Measurements from ENCODE around the gene EPC2.
A peak's percentile ranks its signal among the peaks of the same experiment; 100 is the strongest.
"Not testable (repeated sequence)": the region's sequence is repeated elsewhere in the genome, so short reads cannot be mapped to it uniquely, and the experiment has no call there.

The EPC2 gene

DNA sequence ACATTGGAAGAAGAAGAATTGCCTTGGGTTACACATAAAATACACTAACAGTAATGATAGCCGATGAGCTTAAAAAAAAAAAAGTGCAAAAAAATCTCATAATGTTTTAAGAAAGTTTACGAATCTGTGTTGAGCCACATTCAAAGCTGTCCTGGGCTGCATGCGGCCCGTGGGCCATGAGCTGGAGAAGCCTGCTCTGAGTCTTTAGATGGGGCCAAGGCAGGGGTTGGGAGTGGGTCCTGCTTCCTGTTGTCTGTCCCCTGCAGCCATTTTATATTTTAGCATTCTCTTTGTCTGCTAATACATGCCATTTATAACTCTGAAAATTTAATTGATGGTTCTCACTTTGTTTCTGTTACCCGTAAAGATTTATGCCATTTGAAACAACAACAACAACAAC is 93.2 kb downstream of the EPC2 start:
- DNase-seq = no peak

DNA sequence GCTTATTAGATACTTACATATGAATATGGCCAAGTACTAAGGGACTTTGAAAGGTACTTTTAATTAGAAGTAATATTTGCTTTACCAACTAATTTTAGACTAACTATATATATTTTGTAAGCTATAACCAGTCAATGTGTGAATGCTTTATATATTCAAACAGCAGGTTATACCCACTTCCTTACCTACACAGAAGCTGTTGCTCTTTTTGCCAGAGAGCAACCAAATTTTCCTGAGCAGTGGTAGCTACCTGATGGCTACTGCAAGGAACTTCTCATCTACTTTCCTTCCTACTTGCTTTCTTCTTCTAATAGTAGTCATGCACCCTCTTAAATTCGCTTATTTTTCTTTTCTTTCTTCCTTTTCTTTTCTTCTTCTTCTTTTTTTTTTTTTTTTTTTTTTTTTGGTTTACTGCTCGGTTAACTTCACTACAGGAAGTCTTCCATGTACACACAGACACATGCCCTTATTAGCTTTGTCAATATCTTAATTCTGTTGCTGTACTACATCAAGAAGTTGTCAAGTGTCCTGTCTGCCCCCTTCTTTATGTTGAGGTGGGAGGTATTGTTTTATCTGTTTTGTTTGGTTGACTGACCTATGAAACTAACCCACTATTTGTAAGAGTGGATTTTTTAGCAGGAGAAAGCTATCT is 95.0 kb downstream of the EPC2 start:
- no peak for DNase-seq

DNA sequence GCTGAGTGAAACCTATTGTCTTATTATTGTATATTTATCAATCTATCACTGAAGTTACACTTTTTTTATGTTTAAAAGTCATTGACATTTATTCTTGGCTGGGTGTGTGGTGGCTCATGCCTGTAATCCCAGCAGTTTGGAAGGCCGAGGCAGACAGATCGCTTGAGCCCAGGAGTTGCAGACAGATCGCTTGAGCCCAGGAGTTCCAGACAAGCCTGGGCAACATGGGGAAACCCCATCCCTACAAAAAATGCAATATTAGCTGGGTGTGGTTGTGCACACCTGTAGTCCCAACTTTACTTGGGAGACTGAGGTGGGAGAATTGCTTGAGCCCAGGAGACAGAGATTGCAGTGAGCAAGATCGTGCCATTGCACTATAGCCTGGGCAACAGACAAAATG is 97.8 kb downstream of the EPC2 start:
- no peak for DNase-seq

DNA sequence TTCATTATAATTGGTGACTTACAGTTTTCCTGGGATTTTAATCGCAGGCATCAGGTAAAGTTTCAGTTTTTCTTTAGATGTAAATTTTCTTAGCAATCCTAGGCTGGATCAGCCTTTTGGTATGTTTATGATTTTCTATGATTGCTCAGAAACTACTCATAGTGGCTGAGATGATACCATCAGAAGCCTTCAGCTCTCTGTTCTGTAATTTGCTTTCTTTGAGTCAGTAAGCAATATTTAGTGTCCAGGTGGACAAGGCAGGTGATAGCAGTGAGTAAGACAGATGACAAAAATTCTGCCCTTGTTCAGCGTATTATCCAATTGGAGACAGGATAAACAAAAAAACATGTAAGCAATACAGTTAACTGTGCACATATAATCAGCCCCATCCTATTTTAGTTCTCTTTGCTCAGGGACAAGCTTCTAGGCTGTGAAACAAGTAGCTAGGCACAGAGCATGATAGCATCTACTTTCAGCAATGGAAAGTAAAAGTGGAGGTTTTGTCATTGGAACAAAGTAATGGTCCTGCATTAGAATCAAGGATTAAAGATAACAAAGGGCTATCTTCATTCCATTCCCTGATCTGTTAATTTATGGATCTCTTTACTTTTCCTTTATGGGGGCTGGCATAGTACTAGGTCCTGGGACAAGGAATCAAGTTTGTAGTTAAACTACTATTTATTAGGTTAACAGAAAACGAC is 100.8 kb downstream of the EPC2 start:
- no peak for DNase-seq

DNA sequence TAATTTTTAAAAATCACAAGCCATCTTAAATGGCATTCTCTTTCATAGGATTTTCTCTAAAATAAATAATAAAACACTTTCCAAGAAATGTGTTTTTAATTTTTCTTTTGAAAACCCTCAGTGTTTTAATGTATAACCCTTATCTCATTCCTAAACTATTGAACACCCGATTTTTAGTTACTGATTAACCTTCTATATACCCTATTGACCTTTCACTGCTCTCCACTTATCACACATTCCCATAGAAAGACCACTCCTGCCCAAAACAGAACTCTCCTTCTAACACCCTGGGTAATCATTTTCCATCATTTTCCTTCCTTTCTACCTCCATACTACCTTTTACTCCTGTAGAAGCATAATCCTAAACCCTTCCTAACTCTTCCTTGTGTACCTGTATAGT is 102.4 kb downstream of the EPC2 start:
- no peak for DNase-seq

DNA sequence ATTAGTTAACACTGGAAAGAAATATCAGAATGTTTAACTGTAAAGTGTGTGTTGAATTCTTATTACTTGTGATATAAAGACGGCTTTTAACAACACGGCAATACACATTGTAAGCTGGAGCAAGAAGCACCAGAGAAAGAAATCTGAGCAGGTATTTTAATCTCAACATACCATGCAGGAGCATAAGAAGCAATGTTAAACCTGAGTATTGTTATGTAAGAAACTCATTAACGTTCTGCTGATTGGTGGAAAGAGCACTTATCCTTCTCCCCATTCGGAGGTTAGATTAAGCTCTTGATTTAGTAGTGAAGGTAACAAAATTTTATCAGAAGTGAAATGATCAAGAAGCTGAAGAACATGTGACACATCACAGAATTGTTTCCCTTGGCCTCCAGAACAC is 107.4 kb downstream of the EPC2 start:
- DNase-seq = no peak

DNA sequence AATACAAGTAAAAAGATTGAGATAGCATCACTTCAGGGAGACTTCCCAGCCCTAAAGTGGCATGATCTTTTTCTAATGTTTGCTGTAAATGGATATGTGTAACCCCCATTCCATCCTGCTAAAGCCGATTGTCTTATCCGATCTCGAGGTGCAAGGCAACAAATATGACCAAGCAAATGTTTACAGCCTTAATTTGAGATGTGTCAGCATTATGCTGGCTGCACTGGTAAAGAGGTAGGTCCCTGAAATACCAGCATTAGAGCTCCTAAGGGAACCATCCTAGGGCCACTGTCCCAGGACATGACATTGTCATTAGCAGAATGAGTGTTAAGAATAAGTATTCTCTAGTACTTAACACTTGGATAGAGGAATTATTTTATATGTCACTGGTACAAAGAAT is 108.4 kb downstream of the EPC2 start:
- DNase-seq = no peak

DNA sequence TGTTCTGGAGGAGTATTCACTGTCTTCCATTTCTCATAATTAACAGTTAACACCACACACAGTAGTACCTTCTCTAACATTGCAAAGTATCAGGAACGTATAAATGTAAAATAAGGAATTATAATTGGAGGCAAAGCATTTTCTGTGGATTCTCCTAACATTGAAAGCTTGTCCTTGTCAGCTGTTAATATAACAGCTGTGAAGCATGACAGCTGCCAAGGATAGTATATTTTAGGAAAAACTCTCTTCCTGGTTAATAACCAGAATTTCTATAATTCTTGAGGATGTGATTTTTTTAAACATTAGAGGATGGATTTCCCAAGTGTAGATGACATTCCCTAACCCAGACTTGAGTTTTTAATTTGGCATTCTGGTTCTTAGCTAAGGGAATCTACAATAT is 110.3 kb downstream of the EPC2 start:
- no peak for DNase-seq

DNA sequence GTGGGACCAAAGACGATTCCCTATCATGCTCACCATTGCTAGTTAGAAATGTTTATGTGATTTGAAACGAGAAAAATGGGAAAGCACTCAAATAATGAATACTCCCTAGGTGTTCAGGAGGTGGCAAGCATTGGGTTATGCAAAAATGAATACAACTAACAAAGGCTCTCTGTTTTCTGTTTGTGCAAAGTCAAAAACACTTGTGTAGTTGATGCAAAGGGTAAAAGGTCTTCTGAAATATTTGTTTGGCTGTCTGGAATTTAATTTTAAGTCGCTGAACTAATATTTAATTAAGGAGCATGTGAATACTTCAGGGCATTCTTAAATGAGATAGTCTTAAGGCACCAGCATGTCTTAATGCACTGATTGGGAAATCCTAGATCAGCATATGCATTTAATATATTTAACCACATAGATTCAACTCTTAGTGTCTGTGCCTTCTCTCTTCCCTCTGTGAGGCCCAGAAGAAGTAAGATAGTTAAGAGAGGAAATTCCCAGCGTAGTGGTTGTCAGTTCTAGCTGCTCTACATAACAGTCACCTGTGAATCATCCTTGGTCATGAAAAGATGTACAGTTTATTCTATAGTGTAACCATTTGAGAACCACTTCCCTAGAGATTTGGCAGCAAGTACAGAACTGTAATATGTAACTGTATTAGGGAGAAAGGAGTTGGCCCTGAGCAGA is 111.9 kb downstream of the EPC2 start:
- peak; percentile 73 for DNase-seq

DNA sequence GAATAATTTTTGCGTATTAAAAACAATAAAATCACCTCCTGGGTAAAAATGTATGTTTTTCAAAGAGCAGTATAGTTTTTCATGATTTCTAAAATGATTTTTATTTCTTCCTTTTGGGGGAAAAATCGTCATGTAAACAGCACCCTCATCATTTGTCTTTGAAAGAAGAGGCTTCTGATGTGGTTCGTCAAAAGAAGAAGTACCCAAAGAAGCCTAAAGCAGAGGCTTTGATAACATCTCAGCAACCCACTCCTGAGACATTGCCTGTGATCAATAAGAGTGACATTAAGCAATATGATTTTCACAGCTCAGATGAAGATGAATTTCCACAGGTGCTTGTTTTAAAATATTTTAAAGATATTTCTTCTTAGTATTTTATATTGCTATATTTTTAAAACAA is 120.3 kb downstream of the EPC2 start:
- no peak for DNase-seq

DNA sequence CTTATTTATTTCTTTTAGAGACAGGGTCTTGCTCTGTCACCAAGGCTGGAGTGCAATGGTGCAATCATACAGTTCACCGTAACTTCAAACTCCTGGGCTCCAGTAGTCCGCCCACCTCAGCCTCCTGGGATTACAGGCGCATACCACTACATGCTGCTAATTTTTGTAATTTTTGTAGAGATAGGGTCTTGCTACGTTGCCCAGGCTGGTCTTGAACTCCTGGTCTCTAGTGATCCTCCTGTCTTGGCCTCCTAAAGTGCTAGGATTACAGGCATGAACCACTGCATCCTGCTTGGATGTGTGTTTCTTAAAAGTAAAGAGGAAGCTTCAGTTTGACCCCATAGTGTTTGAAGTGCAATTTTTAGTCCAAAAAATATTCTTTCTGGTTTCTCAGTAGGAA is 125.5 kb downstream of the EPC2 start:
- no peak for DNase-seq

DNA sequence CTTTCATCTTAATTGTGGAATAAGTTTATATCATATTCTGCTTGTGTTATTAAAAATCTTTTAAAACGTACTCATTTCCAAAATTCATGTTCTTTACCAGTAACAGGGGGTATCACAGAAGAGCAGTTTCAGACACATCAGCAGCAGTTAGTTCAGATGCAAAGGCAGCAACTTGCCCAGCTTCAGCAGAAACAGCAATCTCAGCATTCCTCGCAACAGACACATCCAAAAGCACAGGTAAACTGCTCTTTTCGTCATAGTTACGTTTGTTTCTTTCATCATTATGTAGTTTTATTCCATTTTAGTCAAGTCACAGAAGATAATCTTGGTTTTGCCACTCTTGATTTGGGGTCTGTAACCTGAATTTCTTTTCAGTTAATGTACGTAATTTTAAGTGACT is 137.0 kb downstream of the EPC2 start:
- no peak for DNase-seq

DNA sequence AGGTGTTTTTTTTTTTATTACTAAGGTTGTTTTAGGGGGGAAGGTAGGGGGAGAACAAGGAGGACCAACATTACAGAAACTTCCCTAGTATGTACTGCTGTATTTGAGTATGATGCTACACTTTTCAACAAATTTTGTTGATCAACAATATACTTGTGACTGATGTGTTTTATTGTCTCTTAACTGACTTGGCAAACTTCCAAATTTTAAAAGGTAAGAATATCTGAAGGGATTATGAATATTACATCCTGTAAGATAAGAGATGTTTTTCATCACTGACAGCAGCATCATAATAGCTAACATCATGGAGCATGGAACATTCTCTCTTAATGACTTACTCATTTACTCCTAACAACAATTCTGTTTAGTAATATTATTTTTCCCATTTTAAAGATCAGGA is 144.5 kb downstream of the EPC2 start:
- DNase-seq = no peak

DNA sequence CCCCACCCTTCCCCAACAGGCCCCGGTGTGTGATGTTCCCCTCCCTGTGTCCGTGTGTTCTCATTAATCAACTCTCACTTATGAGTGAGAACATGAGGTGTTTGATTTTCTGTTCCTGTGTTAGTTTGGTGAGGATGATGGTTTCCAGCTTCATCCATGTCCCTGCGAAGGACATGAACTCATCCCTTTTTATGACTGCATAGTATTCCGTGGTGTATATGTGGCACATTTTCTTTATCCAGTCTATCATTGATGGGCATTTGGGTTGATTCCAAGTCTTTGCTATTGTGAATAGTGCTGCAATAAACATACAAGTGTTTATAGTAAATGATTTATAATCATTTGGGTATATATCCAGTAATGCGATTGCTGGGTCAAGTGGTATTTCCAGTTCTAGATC is 145.6 kb downstream of the EPC2 start:
- not testable (repeated sequence) for DNase-seq

DNA sequence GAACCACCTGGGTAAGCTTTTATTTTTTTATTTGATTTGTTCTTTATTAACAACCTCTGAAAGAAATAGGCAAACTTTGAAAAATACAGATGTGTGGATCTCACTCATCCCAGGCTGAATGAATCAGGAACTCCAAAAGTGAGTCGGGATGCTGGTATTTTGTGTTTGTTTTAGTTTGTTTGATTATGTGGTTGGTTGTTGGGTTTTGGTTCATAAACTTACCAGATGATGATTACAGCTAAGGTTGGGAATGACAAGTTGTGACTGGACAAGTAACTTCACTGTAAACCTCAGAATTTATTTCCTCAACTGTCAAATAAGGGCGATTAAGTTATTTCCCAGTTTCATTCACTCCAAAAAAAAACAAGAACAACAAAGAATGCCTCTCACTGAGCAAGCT is 150.0 kb downstream of the EPC2 start:
- peak; percentile 44 for DNase-seq

DNA sequence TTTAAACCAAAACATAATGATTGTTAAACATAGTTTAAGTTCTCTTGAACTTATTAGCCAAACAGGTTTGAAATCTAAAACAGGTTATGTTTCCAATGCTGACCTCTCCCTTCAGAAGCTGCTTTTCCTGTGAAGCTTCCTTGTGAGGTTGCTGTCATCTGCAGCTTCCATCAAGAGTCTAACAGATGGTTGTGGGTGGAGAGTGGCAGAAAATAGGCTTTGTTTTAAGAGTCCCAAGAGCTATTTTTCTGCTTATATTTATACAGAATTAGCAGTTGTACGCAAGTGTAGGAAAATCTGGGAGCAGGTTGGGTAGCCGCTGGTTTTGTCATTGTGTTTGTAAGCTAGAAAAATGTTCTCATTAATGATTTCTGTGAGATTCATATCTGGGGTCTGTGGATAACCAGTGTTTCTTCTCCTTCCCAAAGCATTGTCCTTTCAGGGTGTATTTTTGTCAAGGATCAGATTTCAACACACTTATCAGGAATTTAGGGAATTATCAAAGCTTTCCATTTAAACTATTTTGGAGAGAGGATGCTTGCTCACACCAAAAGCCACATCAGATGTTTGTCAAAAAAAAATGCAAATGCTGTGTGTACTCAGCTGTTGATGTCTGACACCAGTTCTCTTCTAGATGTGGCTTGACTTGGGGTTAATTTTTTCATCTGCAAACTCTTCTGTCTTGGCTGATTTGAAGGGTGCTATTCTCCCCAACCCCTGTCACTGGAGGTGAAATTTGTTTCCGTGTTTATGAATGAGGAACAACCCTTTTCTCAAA is 152.4 kb downstream of the EPC2 start:
- DNase-seq = no peak

DNA sequence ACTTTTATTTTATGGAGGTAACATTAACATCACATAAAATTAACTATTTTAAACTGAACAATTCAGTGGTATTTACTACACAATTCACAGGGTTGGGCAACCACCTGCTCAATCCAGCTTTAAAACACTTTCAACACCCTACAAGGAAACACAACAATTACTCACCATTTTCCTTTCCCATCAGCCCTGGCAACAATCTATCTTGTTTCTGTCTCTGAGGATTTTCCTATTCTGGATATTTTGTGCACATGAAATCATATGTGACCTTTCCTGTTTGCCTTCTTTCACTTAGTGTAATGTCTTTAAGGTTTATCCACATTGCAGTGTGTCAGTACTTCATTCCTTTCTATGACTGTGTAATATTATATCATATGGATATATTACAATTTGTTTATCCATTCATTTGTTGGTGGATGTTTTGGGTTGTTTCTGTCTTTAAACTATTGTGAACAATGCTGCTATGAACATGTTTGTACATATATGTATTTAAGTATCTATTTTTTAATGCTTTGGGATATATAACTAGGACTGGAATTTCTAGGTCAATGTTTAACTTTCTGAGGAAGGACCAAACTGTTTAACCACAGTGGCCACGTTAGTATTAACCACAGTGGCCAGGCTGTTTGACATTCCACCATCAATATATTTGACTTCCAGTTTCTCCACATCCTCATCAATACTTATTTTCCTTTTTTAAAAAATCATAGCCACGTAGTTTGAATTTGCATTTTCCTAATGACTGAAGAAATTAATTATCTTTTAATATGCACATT is 158.1 kb downstream of the EPC2 start:
- DNase-seq = no peak

DNA sequence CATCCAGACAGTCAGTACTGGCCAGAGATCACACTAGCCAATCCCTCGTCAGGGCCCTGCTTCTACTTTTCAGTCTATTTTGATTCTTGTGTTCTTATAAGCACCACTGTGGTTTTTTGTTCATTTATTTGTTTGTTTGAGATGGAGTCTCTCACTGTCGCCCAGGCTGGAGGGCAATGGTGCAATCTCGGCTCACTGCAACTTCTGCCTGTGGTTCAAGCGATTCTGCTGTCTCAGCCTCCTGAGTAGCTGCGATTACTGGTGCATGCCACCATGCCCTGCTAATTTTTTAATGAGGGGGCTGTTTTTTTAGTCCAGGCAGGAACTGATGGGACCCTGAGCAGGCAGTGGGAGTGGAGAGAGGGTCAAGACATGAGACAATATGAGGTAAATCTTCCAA is 165.5 kb downstream of the EPC2 start:
- DNase-seq = no peak

DNA sequence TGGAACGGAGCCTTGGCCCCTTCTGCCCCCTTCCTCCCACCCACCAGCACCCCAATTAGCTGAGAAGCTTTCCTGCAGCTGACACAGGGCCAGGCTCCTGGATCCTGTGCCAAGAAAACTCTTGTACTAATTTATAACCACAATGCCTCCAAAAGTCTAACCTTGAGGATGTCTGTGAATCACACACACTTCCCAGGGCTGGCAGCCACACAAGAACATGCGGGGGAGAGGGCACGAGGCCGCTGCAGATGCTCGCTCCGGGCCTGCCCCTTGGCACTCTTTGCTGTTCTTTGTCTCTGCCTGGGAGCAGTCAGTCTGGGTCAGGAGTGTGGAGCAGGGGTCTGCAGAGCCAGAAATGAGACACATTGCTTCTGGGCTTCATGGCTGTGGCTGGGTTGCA is 167.8 kb downstream of the EPC2 start:
- DNase-seq = peak; percentile 71

DNA sequence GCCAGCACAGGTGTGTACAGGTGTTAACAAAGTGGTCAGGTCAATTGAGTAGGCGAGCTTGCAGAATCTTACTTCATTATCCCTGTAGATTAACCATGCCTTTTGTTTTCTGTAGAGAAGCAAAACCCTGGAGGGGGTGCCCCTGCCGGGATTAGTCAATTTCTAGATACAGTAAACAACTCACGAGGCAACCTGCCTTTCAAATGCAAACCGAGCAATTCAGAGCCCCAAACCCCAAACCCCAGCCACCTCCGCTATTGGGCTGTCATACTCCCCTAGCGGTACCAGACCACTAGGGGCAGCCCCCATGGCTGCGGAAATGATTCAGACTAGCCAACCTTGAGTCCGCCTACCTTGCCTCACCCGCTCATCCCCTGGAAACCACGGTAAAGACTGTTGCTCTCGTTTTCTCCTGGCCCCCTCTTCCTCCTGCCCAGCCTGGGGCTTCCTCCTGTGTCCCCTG is 169.1 kb downstream of the EPC2 start:
- DNase-seq = no peak

DNA sequence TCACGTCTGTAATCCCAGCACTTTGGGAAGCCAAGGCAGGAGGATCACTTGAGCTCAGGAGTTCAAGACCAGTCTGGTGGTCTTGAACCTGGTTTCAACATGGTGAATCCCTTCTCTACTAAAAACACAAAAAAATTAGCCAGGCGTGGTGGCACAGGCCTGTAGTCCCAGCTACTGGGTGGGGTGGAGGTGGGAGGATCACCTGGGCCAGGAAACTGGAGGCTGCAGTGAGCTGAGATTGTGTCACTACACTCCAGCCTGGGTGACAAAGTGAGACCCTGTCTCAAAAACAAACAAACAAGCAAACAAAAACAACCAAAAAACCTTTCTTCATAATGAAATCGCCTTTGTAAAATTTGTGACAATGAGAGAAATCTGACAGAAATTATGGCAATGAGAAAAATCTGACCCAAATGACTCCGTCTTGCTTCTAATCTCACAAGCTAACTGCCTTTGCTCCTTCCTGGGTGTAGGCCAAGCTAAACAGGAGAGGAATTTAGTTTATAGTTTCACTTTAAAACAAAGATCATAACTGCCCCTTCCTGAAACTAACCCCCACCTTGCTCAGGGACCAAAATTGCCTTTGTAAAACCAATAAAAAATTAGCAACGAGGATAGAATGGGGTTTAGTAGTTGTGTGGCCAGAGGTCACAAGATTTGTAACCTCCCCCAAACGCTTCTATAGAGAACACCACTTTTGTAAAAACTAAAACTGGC is 169.8 kb downstream of the EPC2 start:
- peak; percentile 30 for DNase-seq

DNA sequence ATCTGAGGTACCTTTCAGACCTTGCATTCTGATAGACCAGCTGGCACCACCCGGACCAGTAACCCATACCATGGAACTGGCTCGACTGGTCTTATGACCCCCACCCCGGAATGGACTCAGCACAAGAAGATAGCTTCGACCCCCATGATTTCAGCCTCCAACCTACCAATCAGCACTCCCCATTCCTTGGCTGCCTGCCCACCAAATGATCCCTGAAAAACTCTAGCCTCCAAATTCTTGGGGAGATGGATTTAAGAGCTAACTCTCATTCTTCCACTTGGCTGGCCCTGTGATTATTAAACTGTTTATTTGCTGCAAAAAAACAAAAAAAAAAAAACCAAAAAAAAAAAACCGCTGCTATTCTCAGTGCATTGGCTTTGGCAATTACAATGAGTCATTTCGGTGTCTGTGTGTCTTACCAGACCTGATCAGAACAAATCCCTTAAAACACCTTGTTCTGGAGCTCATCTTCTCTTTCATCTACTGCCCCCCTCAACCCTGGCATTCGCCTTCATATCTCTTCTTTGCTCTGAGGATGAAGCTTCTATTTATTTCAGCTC is 170.4 kb downstream of the EPC2 start:
- no peak for DNase-seq

All from NCI-H226 (cell line).